Tibial nerve (tissue), 3 donors: ENCODE data around the gene ARHGAP15.

ENCODE experiments used
- POLR2A ChIP-seq, 2 donors: fragments of 450-650 bp; IDR thresholded peaks; one replicate each; pipeline ENCODE4 v1.6.1; 2017; ENCODE audit warnings: antibody characterized with exemption in 2 of 2, mild to moderate bottlenecking in 2 of 2, moderate library complexity in 2 of 2
- TF ChIP-seq, protein P1 (sequence below), 5 experiments: fragments of 200-600 bp in 3 of 5; fragments of 450-650 bp in 2 of 5; sonication (generic) in 3 of 5; IDR thresholded peaks; one replicate each; pipeline ENCODE4 v1.5.1; 2016 to 2019; ENCODE audit warnings: antibody characterized with exemption in 5 of 5, mild to moderate bottlenecking in 3 of 5, moderate library complexity in 2 of 5

DNA sequence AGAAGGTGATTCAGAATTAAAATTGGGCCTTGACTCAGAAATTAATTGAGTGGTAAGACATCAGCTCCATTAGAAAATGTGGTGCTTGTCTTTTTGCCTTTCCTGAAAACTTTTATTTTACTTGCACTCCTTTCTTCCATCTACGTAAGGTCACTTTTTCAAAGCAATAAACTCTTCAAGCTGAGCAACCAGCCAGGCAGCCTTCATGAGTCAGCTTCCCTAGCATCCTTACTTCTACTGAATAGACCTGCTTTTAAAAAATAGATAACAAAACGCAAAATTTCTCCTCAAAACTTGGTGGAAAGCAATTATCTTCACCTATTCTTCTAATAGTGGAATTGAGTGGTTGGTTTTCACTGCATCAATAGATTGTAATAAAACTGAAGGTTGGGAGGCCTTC is 504.2 kb downstream of the ARHGAP15 start:
- TF ChIP-seq, protein P1, sequence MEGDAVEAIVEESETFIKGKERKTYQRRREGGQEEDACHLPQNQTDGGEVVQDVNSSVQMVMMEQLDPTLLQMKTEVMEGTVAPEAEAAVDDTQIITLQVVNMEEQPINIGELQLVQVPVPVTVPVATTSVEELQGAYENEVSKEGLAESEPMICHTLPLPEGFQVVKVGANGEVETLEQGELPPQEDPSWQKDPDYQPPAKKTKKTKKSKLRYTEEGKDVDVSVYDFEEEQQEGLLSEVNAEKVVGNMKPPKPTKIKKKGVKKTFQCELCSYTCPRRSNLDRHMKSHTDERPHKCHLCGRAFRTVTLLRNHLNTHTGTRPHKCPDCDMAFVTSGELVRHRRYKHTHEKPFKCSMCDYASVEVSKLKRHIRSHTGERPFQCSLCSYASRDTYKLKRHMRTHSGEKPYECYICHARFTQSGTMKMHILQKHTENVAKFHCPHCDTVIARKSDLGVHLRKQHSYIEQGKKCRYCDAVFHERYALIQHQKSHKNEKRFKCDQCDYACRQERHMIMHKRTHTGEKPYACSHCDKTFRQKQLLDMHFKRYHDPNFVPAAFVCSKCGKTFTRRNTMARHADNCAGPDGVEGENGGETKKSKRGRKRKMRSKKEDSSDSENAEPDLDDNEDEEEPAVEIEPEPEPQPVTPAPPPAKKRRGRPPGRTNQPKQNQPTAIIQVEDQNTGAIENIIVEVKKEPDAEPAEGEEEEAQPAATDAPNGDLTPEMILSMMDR (IDR thresholded peaks at IDR 0.05), result no peak
- no peak for TF ChIP-seq POLR2A (IDR thresholded peaks at IDR 0.05)
